WTC11 (cell line): ENCODE measurements around the gene PROCA1. TPM values are rescaled to one million over a fixed set of nuclear protein-coding genes. Genes with fewer than 3 reads are reported as not detected.

ENCODE experiments used
- ATF1 ChIP-seq: sonication (generic); formaldehyde crosslinking; IDR thresholded peaks from 2 replicates; pipeline ENCODE4 v1.8.1; 2023; ENCODE audit warnings: mild to moderate bottlenecking, moderate library complexity, missing genetic modification reagents
- ETV6 ChIP-seq: sonication (generic); formaldehyde crosslinking; IDR thresholded peaks from 2 replicates; pipeline ENCODE4 v1.8.1; 2022; ENCODE audit warnings: mild to moderate bottlenecking, missing genetic modification reagents
- HMGA2 ChIP-seq: fragments of 250-450 bp; sonication (Bioruptor Pico); IDR thresholded peaks from 2 replicates; pipeline ENCODE4 v1.4.0; 2021; ENCODE audit warnings: mild to moderate bottlenecking, moderate library complexity
- JUN ChIP-seq: sonication (generic); formaldehyde crosslinking; IDR thresholded peaks from 2 replicates; pipeline ENCODE4 v1.8.0; 2023; ENCODE audit warnings: mild to moderate bottlenecking, missing genetic modification reagents
- KAT7 ChIP-seq: sonication (generic); formaldehyde crosslinking; IDR thresholded peaks from 2 replicates; pipeline ENCODE4 v1.8.1; 2023; ENCODE audit warnings: missing genetic modification reagents, mild to moderate bottlenecking, borderline replicate concordance
- NFATC4 ChIP-seq: fragments of 250-450 bp; sonication (Bioruptor Pico); IDR thresholded peaks from 2 replicates; pipeline ENCODE4 v1.9.0; 2021; ENCODE audit warnings: mild to moderate bottlenecking
- NFE2L1 ChIP-seq: sonication (generic); formaldehyde crosslinking; IDR thresholded peaks from 2 replicates; pipeline ENCODE4 v1.8.1; 2023; ENCODE audit warnings: missing genetic modification reagents
- RELA ChIP-seq: sonication (generic); formaldehyde crosslinking; IDR thresholded peaks from 2 replicates; pipeline ENCODE4 v1.8.1; 2022; ENCODE audit warnings: missing genetic modification reagents, mild to moderate bottlenecking, borderline replicate concordance
- ZNF138 ChIP-seq: sonication (generic); formaldehyde crosslinking; conservative IDR thresholded peaks from 2 replicates; pipeline ENCODE4 v1.8.1; 2022; ENCODE audit warnings: mild to moderate bottlenecking, moderate library complexity, missing genetic modification reagents
- ZNF232 ChIP-seq: sonication (generic); formaldehyde crosslinking; IDR thresholded peaks from 2 replicates; pipeline ENCODE4 v1.8.0; 2022; ENCODE audit warnings: mild to moderate bottlenecking, missing genetic modification reagents
- ZNF416 ChIP-seq: fragments of 250-450 bp; sonication (Bioruptor Pico); IDR thresholded peaks from 2 replicates; pipeline ENCODE4 v1.9.0; 2021; ENCODE audit warnings: mild to moderate bottlenecking, inconsistent platforms
- ZNF671 ChIP-seq: fragments of 250-450 bp; sonication (Bioruptor Pico); IDR thresholded peaks from 2 replicates; pipeline ENCODE4 v1.8.0; 2021; ENCODE audit warnings: mild to moderate bottlenecking
- total RNA-seq: library from RNA; stranded (reverse); gene quantifications from 3 replicates; pipeline ENCODE4 v1.2.3, GENCODE V29; 2021
- TF ChIP-seq, protein P1 (sequence below): fragments of 250-450 bp; sonication (Bioruptor Pico); IDR thresholded peaks from 2 replicates; pipeline ENCODE4 v1.9.0; 2021; ENCODE audit warnings: mild to moderate bottlenecking, borderline replicate concordance
- TF ChIP-seq, protein P2 (sequence below): sonication (generic); formaldehyde crosslinking; IDR thresholded peaks from 2 replicates; pipeline ENCODE4 v1.8.0; 2023; ENCODE audit warnings: mild to moderate bottlenecking, missing genetic modification reagents
- TF ChIP-seq, protein P3 (sequence below): fragments of 250-450 bp; sonication (Bioruptor Pico); IDR thresholded peaks from 2 replicates; pipeline ENCODE4 v1.8.0; 2021; ENCODE audit warnings: mild to moderate bottlenecking
- TF ChIP-seq, protein P4 (sequence below): sonication (generic); formaldehyde crosslinking; conservative IDR thresholded peaks from 2 replicates; pipeline ENCODE4 v1.8.1; 2022; ENCODE audit warnings: mild to moderate bottlenecking, missing genetic modification reagents
- TF ChIP-seq, protein P5 (sequence below): sonication (generic); formaldehyde crosslinking; IDR thresholded peaks from 2 replicates; pipeline ENCODE4 v1.8.0; 2022; ENCODE audit warnings: missing genetic modification reagents
- TF ChIP-seq, protein P6 (sequence below): sonication (generic); formaldehyde crosslinking; IDR thresholded peaks from 2 replicates; pipeline ENCODE4 v1.8.1; 2023; ENCODE audit warnings: mild to moderate bottlenecking, missing genetic modification reagents, moderate library complexity
- TF ChIP-seq, protein P7 (sequence below): sonication (generic); formaldehyde crosslinking; conservative IDR thresholded peaks from 2 replicates; pipeline ENCODE4 v1.8.1; 2023; ENCODE audit warnings: mild to moderate bottlenecking, low read depth, missing genetic modification reagents, moderate library complexity
- TF ChIP-seq, protein P8 (sequence below): sonication (generic); formaldehyde crosslinking; IDR thresholded peaks from 2 replicates; pipeline ENCODE4 v1.8.0; 2023; ENCODE audit warnings: missing genetic modification reagents

Gene PROCA1
- total RNA-seq, 1 experiment from 2014 or later, result 28.4 TPM

DNA sequence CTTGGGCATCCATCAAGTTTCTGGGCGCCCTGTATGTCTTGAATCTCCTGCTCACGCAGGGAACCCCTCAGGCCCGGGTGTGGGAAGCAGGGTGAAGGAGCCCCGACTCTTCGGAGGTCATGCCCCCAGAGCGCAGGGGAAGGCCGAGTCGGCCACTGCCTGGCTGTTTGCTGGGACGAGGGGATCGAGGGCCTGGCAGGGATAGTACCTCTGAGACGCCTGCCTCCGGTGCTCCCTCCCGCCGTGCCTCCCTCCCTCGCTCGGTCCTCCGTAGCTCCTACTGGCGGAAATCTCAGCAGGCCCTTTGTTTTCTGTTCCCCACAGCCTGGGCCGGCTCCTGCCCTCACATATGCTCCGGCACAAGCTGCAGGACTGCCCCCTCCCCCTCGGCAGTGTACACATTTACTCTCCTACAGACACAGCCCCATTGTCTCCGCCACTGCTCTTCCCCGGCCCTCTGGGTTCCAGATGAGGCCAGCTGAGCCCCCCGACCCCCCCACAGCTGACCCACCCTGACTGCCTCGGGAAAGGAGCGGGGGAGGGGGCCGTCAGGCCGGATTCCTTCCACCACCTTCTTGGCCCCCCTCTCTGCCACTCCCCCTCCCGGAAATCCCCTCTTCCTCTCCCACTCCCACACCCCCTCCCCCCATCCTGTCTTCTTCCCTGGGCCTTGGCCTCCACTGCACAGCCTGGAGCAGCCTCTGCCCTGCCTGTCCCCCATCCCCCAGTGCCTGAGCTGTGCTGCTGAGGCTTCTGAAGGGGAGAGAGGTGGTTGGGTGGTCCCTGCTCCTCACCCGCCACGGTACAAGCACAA is 33.5 kb upstream of the PROCA1 start (continued):
- TF ChIP-seq, protein P1, sequence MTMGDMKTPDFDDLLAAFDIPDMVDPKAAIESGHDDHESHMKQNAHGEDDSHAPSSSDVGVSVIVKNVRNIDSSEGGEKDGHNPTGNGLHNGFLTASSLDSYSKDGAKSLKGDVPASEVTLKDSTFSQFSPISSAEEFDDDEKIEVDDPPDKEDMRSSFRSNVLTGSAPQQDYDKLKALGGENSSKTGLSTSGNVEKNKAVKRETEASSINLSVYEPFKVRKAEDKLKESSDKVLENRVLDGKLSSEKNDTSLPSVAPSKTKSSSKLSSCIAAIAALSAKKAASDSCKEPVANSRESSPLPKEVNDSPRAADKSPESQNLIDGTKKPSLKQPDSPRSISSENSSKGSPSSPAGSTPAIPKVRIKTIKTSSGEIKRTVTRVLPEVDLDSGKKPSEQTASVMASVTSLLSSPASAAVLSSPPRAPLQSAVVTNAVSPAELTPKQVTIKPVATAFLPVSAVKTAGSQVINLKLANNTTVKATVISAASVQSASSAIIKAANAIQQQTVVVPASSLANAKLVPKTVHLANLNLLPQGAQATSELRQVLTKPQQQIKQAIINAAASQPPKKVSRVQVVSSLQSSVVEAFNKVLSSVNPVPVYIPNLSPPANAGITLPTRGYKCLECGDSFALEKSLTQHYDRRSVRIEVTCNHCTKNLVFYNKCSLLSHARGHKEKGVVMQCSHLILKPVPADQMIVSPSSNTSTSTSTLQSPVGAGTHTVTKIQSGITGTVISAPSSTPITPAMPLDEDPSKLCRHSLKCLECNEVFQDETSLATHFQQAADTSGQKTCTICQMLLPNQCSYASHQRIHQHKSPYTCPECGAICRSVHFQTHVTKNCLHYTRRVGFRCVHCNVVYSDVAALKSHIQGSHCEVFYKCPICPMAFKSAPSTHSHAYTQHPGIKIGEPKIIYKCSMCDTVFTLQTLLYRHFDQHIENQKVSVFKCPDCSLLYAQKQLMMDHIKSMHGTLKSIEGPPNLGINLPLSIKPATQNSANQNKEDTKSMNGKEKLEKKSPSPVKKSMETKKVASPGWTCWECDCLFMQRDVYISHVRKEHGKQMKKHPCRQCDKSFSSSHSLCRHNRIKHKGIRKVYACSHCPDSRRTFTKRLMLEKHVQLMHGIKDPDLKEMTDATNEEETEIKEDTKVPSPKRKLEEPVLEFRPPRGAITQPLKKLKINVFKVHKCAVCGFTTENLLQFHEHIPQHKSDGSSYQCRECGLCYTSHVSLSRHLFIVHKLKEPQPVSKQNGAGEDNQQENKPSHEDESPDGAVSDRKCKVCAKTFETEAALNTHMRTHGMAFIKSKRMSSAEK (CRISPR knock-in tag), result 0 out of 2 replicates have a peak, but pooled peaks have one; percentile 25
- TF ChIP-seq, protein P2, sequence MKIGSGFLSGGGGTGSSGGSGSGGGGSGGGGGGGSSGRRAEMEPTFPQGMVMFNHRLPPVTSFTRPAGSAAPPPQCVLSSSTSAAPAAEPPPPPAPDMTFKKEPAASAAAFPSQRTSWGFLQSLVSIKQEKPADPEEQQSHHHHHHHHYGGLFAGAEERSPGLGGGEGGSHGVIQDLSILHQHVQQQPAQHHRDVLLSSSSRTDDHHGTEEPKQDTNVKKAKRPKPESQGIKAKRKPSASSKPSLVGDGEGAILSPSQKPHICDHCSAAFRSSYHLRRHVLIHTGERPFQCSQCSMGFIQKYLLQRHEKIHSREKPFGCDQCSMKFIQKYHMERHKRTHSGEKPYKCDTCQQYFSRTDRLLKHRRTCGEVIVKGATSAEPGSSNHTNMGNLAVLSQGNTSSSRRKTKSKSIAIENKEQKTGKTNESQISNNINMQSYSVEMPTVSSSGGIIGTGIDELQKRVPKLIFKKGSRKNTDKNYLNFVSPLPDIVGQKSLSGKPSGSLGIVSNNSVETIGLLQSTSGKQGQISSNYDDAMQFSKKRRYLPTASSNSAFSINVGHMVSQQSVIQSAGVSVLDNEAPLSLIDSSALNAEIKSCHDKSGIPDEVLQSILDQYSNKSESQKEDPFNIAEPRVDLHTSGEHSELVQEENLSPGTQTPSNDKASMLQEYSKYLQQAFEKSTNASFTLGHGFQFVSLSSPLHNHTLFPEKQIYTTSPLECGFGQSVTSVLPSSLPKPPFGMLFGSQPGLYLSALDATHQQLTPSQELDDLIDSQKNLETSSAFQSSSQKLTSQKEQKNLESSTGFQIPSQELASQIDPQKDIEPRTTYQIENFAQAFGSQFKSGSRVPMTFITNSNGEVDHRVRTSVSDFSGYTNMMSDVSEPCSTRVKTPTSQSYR (CRISPR knock-in tag), result 0 out of 2 replicates have a peak, but pooled peaks have one; percentile 22
- TF ChIP-seq HMGA2 (no peak), NFATC4 (CRISPR knock-in tag) (no peak), NFE2L1 (CRISPR knock-in tag) (0 out of 2 replicates have a peak, but pooled peaks have one; percentile 12), ZNF138 (no peak), JUN (CRISPR knock-in tag) (no peak), ZNF416 (CRISPR knock-in tag) (peak; percentile 70), RELA (CRISPR knock-in tag) (no peak), KAT7 (CRISPR knock-in tag) (peak; percentile 48; the same call in 1 of the 2 replicates), ZNF232 (no peak), ATF1 (CRISPR knock-in tag) (no peak), ZNF671 (no peak), ETV6 (no peak)
- TF ChIP-seq, protein P3, sequence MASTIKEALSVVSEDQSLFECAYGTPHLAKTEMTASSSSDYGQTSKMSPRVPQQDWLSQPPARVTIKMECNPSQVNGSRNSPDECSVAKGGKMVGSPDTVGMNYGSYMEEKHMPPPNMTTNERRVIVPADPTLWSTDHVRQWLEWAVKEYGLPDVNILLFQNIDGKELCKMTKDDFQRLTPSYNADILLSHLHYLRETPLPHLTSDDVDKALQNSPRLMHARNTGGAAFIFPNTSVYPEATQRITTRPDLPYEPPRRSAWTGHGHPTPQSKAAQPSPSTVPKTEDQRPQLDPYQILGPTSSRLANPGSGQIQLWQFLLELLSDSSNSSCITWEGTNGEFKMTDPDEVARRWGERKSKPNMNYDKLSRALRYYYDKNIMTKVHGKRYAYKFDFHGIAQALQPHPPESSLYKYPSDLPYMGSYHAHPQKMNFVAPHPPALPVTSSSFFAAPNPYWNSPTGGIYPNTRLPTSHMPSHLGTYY, result no peak
- TF ChIP-seq, protein P4, sequence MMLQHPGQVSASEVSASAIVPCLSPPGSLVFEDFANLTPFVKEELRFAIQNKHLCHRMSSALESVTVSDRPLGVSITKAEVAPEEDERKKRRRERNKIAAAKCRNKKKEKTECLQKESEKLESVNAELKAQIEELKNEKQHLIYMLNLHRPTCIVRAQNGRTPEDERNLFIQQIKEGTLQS, result no peak
- TF ChIP-seq, protein P5, sequence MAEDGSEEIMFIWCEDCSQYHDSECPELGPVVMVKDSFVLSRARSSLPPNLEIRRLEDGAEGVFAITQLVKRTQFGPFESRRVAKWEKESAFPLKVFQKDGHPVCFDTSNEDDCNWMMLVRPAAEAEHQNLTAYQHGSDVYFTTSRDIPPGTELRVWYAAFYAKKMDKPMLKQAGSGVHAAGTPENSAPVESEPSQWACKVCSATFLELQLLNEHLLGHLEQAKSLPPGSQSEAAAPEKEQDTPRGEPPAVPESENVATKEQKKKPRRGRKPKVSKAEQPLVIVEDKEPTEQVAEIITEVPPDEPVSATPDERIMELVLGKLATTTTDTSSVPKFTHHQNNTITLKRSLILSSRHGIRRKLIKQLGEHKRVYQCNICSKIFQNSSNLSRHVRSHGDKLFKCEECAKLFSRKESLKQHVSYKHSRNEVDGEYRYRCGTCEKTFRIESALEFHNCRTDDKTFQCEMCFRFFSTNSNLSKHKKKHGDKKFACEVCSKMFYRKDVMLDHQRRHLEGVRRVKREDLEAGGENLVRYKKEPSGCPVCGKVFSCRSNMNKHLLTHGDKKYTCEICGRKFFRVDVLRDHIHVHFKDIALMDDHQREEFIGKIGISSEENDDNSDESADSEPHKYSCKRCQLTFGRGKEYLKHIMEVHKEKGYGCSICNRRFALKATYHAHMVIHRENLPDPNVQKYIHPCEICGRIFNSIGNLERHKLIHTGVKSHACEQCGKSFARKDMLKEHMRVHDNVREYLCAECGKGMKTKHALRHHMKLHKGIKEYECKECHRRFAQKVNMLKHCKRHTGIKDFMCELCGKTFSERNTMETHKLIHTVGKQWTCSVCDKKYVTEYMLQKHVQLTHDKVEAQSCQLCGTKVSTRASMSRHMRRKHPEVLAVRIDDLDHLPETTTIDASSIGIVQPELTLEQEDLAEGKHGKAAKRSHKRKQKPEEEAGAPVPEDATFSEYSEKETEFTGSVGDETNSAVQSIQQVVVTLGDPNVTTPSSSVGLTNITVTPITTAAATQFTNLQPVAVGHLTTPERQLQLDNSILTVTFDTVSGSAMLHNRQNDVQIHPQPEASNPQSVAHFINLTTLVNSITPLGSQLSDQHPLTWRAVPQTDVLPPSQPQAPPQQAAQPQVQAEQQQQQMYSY (CRISPR knock-in tag), result no peak
- TF ChIP-seq, protein P6, sequence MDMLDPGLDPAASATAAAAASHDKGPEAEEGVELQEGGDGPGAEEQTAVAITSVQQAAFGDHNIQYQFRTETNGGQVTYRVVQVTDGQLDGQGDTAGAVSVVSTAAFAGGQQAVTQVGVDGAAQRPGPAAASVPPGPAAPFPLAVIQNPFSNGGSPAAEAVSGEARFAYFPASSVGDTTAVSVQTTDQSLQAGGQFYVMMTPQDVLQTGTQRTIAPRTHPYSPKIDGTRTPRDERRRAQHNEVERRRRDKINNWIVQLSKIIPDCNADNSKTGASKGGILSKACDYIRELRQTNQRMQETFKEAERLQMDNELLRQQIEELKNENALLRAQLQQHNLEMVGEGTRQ, result no peak
- TF ChIP-seq, protein P7, sequence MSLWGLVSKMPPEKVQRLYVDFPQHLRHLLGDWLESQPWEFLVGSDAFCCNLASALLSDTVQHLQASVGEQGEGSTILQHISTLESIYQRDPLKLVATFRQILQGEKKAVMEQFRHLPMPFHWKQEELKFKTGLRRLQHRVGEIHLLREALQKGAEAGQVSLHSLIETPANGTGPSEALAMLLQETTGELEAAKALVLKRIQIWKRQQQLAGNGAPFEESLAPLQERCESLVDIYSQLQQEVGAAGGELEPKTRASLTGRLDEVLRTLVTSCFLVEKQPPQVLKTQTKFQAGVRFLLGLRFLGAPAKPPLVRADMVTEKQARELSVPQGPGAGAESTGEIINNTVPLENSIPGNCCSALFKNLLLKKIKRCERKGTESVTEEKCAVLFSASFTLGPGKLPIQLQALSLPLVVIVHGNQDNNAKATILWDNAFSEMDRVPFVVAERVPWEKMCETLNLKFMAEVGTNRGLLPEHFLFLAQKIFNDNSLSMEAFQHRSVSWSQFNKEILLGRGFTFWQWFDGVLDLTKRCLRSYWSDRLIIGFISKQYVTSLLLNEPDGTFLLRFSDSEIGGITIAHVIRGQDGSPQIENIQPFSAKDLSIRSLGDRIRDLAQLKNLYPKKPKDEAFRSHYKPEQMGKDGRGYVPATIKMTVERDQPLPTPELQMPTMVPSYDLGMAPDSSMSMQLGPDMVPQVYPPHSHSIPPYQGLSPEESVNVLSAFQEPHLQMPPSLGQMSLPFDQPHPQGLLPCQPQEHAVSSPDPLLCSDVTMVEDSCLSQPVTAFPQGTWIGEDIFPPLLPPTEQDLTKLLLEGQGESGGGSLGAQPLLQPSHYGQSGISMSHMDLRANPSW, result no peak
- TF ChIP-seq, protein P8, sequence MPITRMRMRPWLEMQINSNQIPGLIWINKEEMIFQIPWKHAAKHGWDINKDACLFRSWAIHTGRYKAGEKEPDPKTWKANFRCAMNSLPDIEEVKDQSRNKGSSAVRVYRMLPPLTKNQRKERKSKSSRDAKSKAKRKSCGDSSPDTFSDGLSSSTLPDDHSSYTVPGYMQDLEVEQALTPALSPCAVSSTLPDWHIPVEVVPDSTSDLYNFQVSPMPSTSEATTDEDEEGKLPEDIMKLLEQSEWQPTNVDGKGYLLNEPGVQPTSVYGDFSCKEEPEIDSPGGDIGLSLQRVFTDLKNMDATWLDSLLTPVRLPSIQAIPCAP (CRISPR knock-in tag), result 0 out of 2 replicates have a peak, but pooled peaks have one; percentile 53
